GM18868 (cell line): Measurements from ENCODE around the gene NBL1.

Experiments used
- ATAC-seq: cut with Tn5 transposase; IDR thresholded peaks from one replicate; pipeline ENCODE4 v1.9.1; 2021; ENCODE audit warnings: mild to moderate bottlenecking, moderate library complexity; ENCODE audit not compliant: unreplicated experiment

The NBL1 gene, protein sequence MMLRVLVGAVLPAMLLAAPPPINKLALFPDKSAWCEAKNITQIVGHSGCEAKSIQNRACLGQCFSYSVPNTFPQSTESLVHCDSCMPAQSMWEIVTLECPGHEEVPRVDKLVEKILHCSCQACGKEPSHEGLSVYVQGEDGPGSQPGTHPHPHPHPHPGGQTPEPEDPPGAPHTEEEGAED

DNA sequence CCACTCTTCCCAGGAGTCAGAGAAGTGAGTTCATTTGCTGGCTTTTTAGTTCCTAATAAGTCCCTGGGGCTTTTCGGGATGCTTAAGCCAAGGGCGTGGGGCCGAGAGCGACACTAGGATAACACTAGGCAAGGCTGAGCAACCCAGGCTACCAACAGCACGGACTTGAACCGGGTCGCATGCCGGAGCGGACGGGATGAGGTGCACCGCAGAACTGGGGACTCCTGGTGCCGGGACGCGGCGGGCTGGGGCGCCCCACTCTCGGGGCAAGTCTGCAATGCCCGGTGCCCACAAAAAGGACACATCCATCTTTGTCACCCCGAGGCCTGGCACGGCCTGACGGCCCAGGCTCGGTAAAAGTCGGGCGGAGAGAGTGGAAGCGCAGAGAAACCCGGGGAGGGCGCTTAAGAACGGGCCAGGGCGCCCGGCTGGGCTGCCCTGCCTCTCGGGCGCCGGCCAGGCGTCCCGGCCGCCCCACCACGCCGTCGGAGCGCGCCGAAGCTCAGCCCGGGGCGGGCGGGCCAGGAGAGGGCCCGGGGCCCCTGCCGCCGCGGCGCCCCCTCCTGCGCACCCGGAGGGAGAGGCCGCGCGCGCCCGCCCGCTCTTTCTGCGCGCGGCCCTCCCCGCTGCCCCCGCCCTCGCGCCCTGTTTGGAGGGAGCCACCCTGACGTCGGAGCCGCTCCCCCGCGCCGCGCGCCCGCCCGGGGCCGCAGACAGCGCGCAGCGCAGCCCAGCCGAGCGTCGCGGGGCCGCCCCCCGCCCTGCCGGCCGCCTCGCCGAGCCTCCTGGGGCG, at the start of gene NBL1:
NBL1 (plus strand) TSS at position 710 of the 793 bp plus-strand sequence. CDS start 10,720 bp downstream, outside the sequence.
- ATAC-seq = peak; percentile 64

DNA sequence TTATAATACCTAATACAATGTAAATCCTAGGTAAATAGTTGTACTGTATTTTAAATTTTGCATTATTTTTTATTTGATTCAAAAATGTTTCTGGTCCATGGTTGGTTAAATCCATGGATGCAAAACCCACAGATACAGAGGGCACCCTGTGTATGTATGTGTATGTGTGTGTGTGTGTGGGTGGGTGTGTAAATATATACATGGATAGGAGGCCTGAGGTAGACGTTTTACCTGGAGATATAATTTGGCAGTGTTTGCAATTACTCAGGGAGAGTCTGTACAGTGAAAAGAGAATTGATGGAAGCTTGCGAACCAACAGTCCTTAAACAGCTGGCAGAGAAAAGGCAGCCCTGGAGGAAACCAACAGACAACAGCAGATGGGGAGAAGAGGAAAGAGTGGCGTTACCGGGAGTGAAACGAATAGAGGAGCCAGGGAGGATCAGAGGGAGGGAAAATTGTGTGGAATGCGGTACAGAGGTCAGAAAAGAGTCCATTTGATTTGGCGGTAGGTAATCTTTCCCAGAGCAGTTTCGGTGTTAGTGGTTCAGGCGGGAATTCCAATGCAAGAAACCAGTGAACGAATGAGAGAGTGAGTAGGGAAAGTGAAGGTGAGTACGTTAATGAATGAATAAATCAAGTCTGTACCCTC, 47.9 kb upstream of the NBL1 start:
- no peak for ATAC-seq

DNA sequence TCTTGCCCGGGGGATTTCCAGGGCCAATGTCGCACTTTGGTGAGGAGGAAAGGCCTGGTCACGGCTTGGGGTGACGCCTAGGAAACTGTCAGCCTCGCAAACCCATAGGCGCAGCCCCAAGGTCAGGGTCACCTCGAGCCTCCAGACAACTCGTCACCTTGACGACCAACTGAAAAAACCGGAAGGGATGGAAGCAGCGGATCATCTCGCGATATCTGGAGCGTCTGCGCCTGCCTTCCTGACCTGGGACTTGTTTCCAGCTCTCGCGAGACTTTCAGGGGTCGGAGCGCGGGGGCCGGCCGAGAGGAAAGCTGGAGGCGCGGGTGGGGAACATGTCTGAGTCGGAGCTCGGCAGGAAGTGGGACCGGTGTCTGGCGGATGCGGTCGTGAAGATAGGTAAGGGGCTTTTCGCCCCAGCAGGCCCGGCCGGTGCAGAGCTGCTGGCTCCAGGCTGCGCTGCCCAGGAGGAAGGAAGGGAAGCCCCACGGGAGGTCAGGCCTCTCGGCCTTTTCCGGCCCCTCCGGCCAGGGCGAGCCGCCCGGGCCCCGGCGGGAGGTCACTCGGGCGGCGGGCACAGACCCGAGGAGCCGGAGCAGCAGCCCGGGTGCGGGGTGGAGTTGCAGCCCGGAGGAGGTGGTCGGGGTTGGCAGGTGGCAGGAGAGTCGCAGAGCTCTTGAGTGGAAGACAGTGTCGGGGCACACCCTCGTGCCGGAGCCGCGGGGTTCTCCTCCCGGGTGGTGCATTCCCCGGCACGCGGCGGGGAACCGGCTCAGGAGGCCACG, 47.2 kb upstream of the NBL1 start:
- ATAC-seq = peak; percentile 82

- peak; percentile 9 for ATAC-seq
Observed at GRCh38 chr1:19597496-19598309, 46.4 kb upstream of the NBL1 start.

GRCh38 chr1:19599810-19600209, 44.3 kb upstream of the NBL1 start:
- ATAC-seq = no peak

DNA sequence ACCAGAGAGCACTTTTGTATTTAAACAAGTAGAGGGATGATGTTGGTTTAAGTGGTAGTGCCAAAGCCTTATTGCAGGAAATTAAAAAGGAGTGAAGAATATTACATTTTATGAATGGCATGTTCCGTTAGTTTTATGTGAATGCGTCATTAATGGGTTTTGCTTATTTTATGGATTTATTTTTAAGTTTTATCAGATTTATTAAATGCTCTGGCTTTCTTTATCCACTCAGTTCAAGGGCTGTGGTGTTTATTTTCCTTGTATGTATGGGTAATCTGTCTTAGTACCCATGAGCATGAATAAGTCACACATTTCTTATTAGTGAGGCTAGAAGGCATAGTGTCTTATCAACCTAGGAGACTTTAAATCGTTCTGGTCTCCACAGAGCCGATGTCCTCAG, 41.6 kb upstream of the NBL1 start:
- no peak for ATAC-seq

- ATAC-seq = no peak
Observed at GRCh38 chr1:19605967-19606366, 38.1 kb upstream of the NBL1 start.

GRCh38 chr1:19606817-19607642, 37.1 kb upstream of the NBL1 start:
- no peak for ATAC-seq

GRCh38 chr1:19608232-19608631, 35.9 kb upstream of the NBL1 start:
- no peak for ATAC-seq

- no peak for ATAC-seq
Observed at GRCh38 chr1:19610282-19610981, 33.7 kb upstream of the NBL1 start.

GRCh38 chr1:19612530-19612929, 31.6 kb upstream of the NBL1 start:
- no peak for ATAC-seq

GRCh38 chr1:19613171-19613703, 30.9 kb upstream of the NBL1 start:
- no peak for ATAC-seq

DNA sequence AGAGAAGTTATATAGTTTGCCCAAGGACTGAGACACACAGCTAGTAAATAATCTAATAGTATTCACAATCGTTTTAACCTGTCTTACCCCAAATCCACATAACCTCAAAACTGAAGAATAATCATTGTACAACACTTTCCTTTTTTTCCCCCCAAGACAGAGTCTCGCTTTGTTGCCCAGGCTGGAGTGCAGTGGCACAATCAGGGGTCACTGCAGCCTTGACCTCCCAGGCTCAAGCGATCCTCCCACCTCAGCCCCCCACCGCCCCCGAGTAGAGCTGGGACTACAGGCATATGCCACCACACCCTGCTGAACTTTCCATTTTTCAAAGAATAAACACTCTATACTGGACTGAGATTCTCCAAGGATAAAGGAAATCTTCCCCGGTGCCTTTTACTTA, 28.7 kb upstream of the NBL1 start:
- ATAC-seq = no peak

DNA sequence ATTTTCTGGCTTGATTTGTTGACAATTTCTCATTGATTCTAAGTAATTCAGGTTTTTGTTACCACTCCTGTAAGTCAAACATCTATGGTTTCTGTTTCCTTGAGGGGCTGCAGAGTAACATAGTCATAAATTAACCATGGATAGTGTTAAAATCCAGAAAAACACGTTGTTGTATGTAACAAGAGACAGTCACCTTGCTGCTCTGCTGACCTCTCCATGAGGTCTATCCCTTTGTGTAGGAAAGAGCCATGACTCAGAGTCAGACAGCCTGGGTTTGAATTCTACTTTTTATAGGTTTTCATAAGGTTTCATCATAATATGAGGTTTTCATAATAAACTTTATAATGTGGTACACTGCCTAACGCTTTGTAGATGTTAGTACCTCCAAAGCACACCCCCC, 27.6 kb upstream of the NBL1 start:
- ATAC-seq = no peak

- ATAC-seq = no peak
Observed at GRCh38 chr1:19617376-19617775, 26.7 kb upstream of the NBL1 start.

DNA sequence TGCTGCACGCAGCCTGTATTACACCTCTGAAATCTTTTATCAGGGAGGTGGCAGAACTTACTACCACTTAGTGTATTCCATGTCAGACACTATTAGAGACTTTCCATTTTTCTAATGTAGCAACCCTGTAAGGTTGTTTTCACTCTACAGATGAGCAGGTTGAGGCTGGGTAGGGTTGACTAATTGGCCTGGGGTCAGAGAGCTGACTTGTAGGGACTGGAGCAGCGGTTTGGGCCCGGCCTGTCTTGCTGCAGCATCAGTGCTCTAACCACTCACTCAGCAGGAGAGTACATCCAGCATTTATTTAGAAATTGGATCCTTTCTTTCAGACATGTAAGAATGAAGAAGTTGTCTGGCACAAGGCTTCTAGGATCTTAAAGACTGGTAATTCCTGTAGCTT, 25.7 kb upstream of the NBL1 start:
- no peak for ATAC-seq

- no peak for ATAC-seq
Observed at GRCh38 chr1:19619697-19620384, 24.3 kb upstream of the NBL1 start.

DNA sequence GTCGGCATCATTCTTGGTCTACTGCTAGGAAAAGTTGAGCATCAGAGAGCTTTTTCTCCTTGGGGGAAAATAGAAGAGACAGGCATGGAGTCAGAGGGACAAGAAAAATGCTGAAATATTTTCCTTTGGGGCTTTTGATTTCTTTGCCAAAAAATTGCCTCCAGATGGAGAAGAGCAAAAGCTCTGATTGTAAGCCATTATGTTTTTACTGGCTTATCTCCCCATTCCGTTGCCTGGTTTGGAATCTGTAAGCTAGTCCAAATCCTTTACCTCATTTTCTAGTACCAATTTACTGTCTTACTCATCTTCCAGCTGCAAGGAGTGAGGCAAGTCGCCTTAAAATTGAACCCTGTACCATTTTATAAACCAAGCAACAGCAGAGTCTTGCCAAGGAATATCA, 23.3 kb upstream of the NBL1 start:
- ATAC-seq = no peak
